Measurements from ENCODE around the gene SMG9.

GRCh38 chr19:43762814-43763213 lies 8.1 kb upstream of the SMG9 start:
- TF ChIP-seq POLR2A (IDR thresholded peaks at IDR 0.05) (no peak), CTCF (IDR thresholded peaks at IDR 0.05) (no peak)

Data from right lobe of liver (tissue), 4 donors.